A549 (cell line): Measurements from ENCODE around the gene MUC4. TPM values are rescaled to one million over a fixed set of nuclear protein-coding genes. Genes with fewer than 3 reads are reported as not detected.

ENCODE experiments used
- ATAC-seq, 2 experiments: fragments of 200-7000 bp in 1 of 2; fragments of >200 bp in 1 of 2; cut with Nextera tagmentation in 1 of 2; cut with Tn5 transposase in 1 of 2; 3 replicates each; pipeline versions ENCODE4 v1.8.0 to v1.9.1; 2018 to 2020; ENCODE audit warnings: mild to moderate bottlenecking in 1 of 2, moderate library complexity in 1 of 2
- CTCF ChIA-PET: fragments of 300-600 bp; sonication (Branson Sonifier 250); formaldehyde crosslinking; extraction: SDS; loops from one replicate; lab custom pipeline; 2021; ENCODE audit warnings: antibody characterized with exemption, inconsistent platforms; lab: Yijun Ruan, JAX
- POLR2A ChIA-PET: fragments of 350-600 bp; formaldehyde crosslinking; extraction: SDS; loops from one replicate; lab custom pipeline; 2021; ENCODE audit warnings: antibody characterized with exemption, inconsistent platforms; lab: Yijun Ruan, JAX
- DNase-seq, 2 experiments: peaks; one replicate each; pipeline versions ENCODE4 v3.0.0 to v3.0.0-alpha.2; 2011 to 2016; ENCODE audit warnings: low read depth in 1 of 2, low spot score in 1 of 2
- FAIRE-seq: peaks from 2 replicates; lab custom pipeline; 2011; peaks lifted over from hg19 to GRCh38; lab: Jason Lieb, UNC
- H3K27ac ChIP-seq, 2 experiments: fragments of >200 bp; sonication (Bioruptor Twin); formaldehyde crosslinking; 3 replicates each; pipeline ENCODE4 v1.5.1; 2016 to 2017
- H3K4me1 ChIP-seq: fragments of >200 bp; sonication (Bioruptor Twin); formaldehyde crosslinking; 3 replicates; pipeline ENCODE4 v1.6.1; 2016
- H3K4me2 ChIP-seq: fragments of >200 bp; sonication (Bioruptor Twin); formaldehyde crosslinking; 3 replicates; pipeline ENCODE4 v1.6.1; 2016
- H3K4me3 ChIP-seq: fragments of >200 bp; sonication (Bioruptor Twin); formaldehyde crosslinking; 3 replicates; pipeline ENCODE4 v1.5.1; 2016
- H3K9me3 ChIP-seq: fragments of >200 bp; sonication (Bioruptor Twin); formaldehyde crosslinking; 3 replicates; pipeline ENCODE4 v1.6.1; 2016
- BHLHE40 ChIP-seq: IDR thresholded peaks from 2 replicates; pipeline ENCODE4 v1.6.1; 2012; ENCODE audit warnings: low read depth, low read length, inconsistent platforms
- CBX2 ChIP-seq: fragments of 200-600 bp; sonication (generic); IDR thresholded peaks from 2 replicates; pipeline ENCODE4 v1.6.1; 2016; ENCODE audit warnings: low read depth, mild to moderate bottlenecking, borderline replicate concordance
- CEBPB ChIP-seq, 2 experiments: fragments of >200 bp in 1 of 2; sonication (Bioruptor Twin) in 1 of 2; formaldehyde crosslinking in 1 of 2; IDR thresholded peaks; 2 replicates each; pipeline ENCODE4 v1.6.1; 2012 to 2016
- CHD4 ChIP-seq: fragments of 200-600 bp; sonication (generic); IDR thresholded peaks from 2 replicates; pipeline ENCODE4 v1.6.1; 2016; ENCODE audit warnings: antibody characterized with exemption, mild to moderate bottlenecking, borderline replicate concordance
- FOSL2 ChIP-seq, 2 experiments: fragments of 450-650 bp in 1 of 2; fragments of >200 bp in 1 of 2; sonication (Bioruptor Twin) in 1 of 2; formaldehyde crosslinking; IDR thresholded peaks; 2 replicates each; pipeline versions ENCODE4 v1.5.0 to v1.6.1; 2016 to 2020; ENCODE audit warnings: mild to moderate bottlenecking in 1 of 2, moderate library complexity in 1 of 2
- HDAC2 ChIP-seq: fragments of 200-600 bp; sonication (generic); IDR thresholded peaks from 2 replicates; pipeline ENCODE4 v1.6.1; 2016
- HOXA7 ChIP-seq: fragments of 250-450 bp; sonication (Bioruptor Pico); IDR thresholded peaks from 2 replicates; pipeline ENCODE4 v1.5.0; 2020; ENCODE audit warnings: mild to moderate bottlenecking, moderate library complexity
- HOXB13 ChIP-seq: fragments of 250-450 bp; sonication (Bioruptor Pico); IDR thresholded peaks from 2 replicates; pipeline ENCODE4 v1.5.0; 2020; ENCODE audit warnings: low read depth, mild to moderate bottlenecking, moderate library complexity
- JUN ChIP-seq, 2 experiments: fragments of >200 bp; sonication (Bioruptor Twin); formaldehyde crosslinking; IDR thresholded peaks; 2 replicates in 1 of 2; 3 replicates in 1 of 2; pipeline ENCODE4 v1.6.1; 2016 to 2017
- KDM1A ChIP-seq: fragments of 200-600 bp; sonication (generic); IDR thresholded peaks from 2 replicates; pipeline ENCODE4 v1.6.1; 2016; ENCODE audit warnings: low read depth, mild to moderate bottlenecking
- KDM5A ChIP-seq: fragments of 200-600 bp; sonication (generic); IDR thresholded peaks from 2 replicates; pipeline ENCODE4 v1.6.1; 2016; ENCODE audit warnings: antibody characterized with exemption, mild to moderate bottlenecking
- MAFK ChIP-seq: fragments of 450-650 bp; IDR thresholded peaks from 2 replicates; pipeline ENCODE4 v1.6.1; 2014; ENCODE audit not compliant: partially characterized antibody
- PHF8 ChIP-seq: fragments of 200-600 bp; sonication (generic); IDR thresholded peaks from 2 replicates; pipeline ENCODE4 v1.6.1; 2016; ENCODE audit warnings: low read depth, mild to moderate bottlenecking, antibody characterized with exemption, moderate library complexity, borderline replicate concordance
- POLR2A ChIP-seq: IDR thresholded peaks from 2 replicates; pipeline ENCODE4 v1.6.1; 2012; ENCODE audit warnings: mild to moderate bottlenecking, low read length
- POLR2AphosphoS2 ChIP-seq: conservative IDR thresholded peaks from 2 replicates; pipeline ENCODE4 v1.6.1; 2012; ENCODE audit warnings: low read length, improper control_type of control experiment, inconsistent platforms
- RFX5 ChIP-seq: fragments of 450-650 bp; IDR thresholded peaks from 2 replicates; pipeline ENCODE4 v1.7.1; 2014; ENCODE audit warnings: antibody characterized with exemption, mild to moderate bottlenecking, moderate library complexity
- SREBF2 ChIP-seq: fragments of 450-650 bp; IDR thresholded peaks from 2 replicates; pipeline ENCODE4 v1.6.1; 2014; ENCODE audit warnings: mild to moderate bottlenecking, moderate library complexity
- ZC3H11A ChIP-seq: fragments of 450-650 bp; IDR thresholded peaks from 2 replicates; pipeline ENCODE4 v1.6.1; 2014; ENCODE audit warnings: antibody characterized with exemption, mild to moderate bottlenecking
- WGBS: methylation state at CpG from one replicate; pipeline ENCODE4 v1.1.6; 2017; ENCODE audit errors: missing lambda C conversion rate; 5-methylcytosine and 5-hydroxymethylcytosine counted together
- polyA plus RNA-seq, 4 experiments: library from polyadenylated mRNA; depleted of rRNA in 3 of 4; stranded (reverse); fragments of >200 nt; fragmentation: RNase III in 1 of 4; extraction: RNeasy Plus Mini Kit Qiagen cat#74134 plus additional on column Dnase treatment in 1 of 4; gene quantifications; 2 replicates in 3 of 4; 3 replicates in 1 of 4; pipeline ENCODE4 v1.2.3, GENCODE V29; 2011 to 2017
- TF ChIP-seq, protein P1 (sequence below): fragments of >200 bp; sonication (Bioruptor Twin); formaldehyde crosslinking; IDR thresholded peaks from 2 replicates; pipeline ENCODE4 v1.6.1; 2016
- TF ChIP-seq, protein P2 (sequence below): fragments of >200 bp; sonication (Bioruptor Twin); formaldehyde crosslinking; IDR thresholded peaks from 3 replicates; pipeline ENCODE4 v1.5.1; 2016
- TF ChIP-seq, protein P3 (sequence below): fragments of 200-600 bp; sonication (generic); IDR thresholded peaks from 2 replicates; pipeline ENCODE4 v1.6.1; 2016; ENCODE audit warnings: antibody characterized with exemption, mild to moderate bottlenecking, moderate library complexity
- TF ChIP-seq, protein P4 (sequence below): fragments of 250-450 bp; sonication (Bioruptor Pico); IDR thresholded peaks from 2 replicates; pipeline ENCODE4 v1.5.0; 2021; ENCODE audit warnings: mild to moderate bottlenecking, moderate library complexity, borderline replicate concordance
- TF ChIP-seq, protein P5 (sequence below): fragments of >200 bp; sonication (Bioruptor Twin); formaldehyde crosslinking; IDR thresholded peaks from 3 replicates; pipeline ENCODE4 v1.6.1; 2016
- TF ChIP-seq, protein P6 (sequence below): IDR thresholded peaks from 2 replicates; pipeline ENCODE4 v1.6.1; 2012

MUC4 gene
- polyA plus RNA-seq, 2 of the 4 experiments (the other 2 are of a cell fraction): 0.04 TPM; not detected in 1

DNA sequence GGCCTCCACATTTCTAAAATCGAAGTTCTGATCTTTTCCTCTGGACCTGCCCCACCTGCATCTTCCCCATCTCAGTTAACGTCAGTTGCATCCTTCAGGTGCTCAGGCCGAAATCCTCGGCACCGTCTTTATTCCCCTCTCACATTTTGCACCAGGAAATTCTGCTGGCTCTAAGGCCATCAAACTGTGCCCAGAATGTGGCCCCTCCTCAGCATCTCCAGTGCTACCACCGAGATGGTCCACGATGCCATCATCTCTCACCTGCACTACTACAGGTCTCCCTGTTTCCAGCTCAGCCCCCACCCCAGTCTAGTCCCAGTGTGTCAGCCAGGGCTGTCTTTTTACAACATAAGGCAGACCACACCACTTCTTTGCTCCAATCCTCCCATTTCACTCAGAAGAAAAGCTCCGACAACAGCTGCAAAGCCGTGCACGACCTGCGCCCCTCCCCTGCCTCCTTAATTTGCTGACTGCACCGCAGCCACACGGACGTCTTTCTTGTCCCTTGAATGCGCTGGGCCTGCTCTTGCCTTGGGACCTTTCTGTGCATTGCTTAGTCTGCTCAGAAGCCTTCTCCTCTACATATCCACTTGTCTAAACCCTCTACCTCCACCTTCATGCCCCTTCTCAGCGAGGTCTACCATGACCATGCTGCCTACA lies 76.6 kb downstream of the MUC4 start:
- Histone ChIP-seq H3K9me3 (no peaks in the 10 kb centered on the region), H3K4me2 (no peak overlapping the region)
- no peak for DNase-seq
- WGBS: 67% methylated on average over 16 of the region's 16 CpGs
- TF ChIP-seq KDM5A (no peak), HOXB13 (CRISPR knock-in tag) (no peak), CEBPB (IDR thresholded peaks at IDR 0.05) (no peak), POLR2AphosphoS2 (no peak), PHF8 (no peak), POLR2A (no peak), MAFK (no peak)
- TF ChIP-seq, protein P1, sequence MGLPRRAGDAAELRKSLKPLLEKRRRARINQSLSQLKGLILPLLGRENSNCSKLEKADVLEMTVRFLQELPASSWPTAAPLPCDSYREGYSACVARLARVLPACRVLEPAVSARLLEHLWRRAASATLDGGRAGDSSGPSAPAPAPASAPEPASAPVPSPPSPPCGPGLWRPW: no peak
- TF ChIP-seq, protein P2, sequence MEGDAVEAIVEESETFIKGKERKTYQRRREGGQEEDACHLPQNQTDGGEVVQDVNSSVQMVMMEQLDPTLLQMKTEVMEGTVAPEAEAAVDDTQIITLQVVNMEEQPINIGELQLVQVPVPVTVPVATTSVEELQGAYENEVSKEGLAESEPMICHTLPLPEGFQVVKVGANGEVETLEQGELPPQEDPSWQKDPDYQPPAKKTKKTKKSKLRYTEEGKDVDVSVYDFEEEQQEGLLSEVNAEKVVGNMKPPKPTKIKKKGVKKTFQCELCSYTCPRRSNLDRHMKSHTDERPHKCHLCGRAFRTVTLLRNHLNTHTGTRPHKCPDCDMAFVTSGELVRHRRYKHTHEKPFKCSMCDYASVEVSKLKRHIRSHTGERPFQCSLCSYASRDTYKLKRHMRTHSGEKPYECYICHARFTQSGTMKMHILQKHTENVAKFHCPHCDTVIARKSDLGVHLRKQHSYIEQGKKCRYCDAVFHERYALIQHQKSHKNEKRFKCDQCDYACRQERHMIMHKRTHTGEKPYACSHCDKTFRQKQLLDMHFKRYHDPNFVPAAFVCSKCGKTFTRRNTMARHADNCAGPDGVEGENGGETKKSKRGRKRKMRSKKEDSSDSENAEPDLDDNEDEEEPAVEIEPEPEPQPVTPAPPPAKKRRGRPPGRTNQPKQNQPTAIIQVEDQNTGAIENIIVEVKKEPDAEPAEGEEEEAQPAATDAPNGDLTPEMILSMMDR: no peak
- TF ChIP-seq, protein P3, sequence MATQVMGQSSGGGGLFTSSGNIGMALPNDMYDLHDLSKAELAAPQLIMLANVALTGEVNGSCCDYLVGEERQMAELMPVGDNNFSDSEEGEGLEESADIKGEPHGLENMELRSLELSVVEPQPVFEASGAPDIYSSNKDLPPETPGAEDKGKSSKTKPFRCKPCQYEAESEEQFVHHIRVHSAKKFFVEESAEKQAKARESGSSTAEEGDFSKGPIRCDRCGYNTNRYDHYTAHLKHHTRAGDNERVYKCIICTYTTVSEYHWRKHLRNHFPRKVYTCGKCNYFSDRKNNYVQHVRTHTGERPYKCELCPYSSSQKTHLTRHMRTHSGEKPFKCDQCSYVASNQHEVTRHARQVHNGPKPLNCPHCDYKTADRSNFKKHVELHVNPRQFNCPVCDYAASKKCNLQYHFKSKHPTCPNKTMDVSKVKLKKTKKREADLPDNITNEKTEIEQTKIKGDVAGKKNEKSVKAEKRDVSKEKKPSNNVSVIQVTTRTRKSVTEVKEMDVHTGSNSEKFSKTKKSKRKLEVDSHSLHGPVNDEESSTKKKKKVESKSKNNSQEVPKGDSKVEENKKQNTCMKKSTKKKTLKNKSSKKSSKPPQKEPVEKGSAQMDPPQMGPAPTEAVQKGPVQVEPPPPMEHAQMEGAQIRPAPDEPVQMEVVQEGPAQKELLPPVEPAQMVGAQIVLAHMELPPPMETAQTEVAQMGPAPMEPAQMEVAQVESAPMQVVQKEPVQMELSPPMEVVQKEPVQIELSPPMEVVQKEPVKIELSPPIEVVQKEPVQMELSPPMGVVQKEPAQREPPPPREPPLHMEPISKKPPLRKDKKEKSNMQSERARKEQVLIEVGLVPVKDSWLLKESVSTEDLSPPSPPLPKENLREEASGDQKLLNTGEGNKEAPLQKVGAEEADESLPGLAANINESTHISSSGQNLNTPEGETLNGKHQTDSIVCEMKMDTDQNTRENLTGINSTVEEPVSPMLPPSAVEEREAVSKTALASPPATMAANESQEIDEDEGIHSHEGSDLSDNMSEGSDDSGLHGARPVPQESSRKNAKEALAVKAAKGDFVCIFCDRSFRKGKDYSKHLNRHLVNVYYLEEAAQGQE: no peak
- TF ChIP-seq, all 56 proteins: peak for 0
- ChIA-PET CTCF (no interaction called here), POLR2A (no interaction called here)
- no peak overlapping the region for H3K4me3 ChIP-seq
- no peaks in the 10 kb centered on the region for H3K4me1 ChIP-seq
- H3K27ac ChIP-seq: no peak overlapping the region
- ATAC-seq (no peak; a peak in 1 of 6 replicates), FAIRE-seq (no peak)

DNA sequence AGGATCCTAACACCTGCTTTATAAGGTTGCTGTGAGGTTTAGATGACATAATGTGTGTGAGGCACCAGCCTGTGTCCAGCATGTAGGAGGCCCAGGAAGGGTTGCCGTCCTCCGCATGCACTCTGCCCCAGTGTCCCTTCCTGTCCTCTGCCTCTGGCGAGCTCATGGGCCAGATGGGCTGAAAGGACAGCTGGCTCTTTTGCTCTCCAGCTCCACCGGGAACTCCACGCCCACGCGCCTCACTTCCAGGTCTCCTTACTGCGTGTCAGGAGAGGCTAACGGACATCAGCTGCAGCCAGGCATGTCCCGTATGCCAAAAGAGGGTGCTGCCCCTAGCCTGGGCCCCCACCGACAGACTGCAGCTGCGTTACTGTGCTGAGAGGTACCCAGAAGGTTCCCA lies 78.8 kb downstream of the MUC4 start:
- CTCF ChIA-PET: interaction anchor here (1.1 kb wide), 1 partner anchor 15 kb away, joined by 3 read pairs; no protein-coding TSS in a partner anchor
- no peak for TF ChIP-seq FOSL2 (IDR thresholded peaks at IDR 0.05)
- no peak for TF ChIP-seq FOSL2 (CRISPR knock-in tag; IDR thresholded peaks at IDR 0.05)
- no peak for TF ChIP-seq KDM1A
- TF ChIP-seq CHD4: no peak
- no peak for TF ChIP-seq BHLHE40
- TF ChIP-seq ZC3H11A: no peak
- no peak for TF ChIP-seq HDAC2
- TF ChIP-seq, protein P4, sequence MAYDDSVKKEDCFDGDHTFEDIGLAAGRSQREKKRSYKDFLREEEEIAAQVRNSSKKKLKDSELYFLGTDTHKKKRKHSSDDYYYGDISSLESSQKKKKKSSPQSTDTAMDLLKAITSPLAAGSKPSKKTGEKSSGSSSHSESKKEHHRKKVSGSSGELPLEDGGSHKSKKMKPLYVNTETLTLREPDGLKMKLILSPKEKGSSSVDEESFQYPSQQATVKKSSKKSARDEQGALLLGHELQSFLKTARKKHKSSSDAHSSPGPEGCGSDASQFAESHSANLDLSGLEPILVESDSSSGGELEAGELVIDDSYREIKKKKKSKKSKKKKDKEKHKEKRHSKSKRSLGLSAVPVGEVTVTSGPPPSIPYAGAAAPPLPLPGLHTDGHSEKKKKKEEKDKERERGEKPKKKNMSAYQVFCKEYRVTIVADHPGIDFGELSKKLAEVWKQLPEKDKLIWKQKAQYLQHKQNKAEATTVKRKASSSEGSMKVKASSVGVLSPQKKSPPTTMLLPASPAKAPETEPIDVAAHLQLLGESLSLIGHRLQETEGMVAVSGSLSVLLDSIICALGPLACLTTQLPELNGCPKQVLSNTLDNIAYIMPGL: no peak
- TF ChIP-seq CBX2: no peak
- TF ChIP-seq POLR2AphosphoS2: no peak
- TF ChIP-seq SREBF2: no peak
- TF ChIP-seq KDM5A: no peak
- TF ChIP-seq, protein P5, sequence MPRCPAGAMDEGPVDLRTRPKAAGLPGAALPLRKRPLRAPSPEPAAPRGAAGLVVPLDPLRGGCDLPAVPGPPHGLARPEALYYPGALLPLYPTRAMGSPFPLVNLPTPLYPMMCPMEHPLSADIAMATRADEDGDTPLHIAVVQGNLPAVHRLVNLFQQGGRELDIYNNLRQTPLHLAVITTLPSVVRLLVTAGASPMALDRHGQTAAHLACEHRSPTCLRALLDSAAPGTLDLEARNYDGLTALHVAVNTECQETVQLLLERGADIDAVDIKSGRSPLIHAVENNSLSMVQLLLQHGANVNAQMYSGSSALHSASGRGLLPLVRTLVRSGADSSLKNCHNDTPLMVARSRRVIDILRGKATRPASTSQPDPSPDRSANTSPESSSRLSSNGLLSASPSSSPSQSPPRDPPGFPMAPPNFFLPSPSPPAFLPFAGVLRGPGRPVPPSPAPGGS: no peak
- TF ChIP-seq POLR2A: no peak
- TF ChIP-seq HOXA7 (CRISPR knock-in tag): no peak
- no peak for TF ChIP-seq RFX5
- no peak for TF ChIP-seq JUN (IDR thresholded peaks at IDR 0.05)
- TF ChIP-seq, protein P6, sequence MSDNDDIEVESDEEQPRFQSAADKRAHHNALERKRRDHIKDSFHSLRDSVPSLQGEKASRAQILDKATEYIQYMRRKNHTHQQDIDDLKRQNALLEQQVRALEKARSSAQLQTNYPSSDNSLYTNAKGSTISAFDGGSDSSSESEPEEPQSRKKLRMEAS: no peak
- Histone ChIP-seq H3K4me1 (no peaks in the 10 kb centered on the region), H3K4me3 (no peak overlapping the region), H3K27ac (no peak overlapping the region), H3K9me3 (no peaks in the 10 kb centered on the region), H3K4me2 (no peak overlapping the region)
- POLR2A ChIA-PET: no interaction called here
- no peak for DNase-seq
- 80% methylated on average over 2 of the region's 12 CpGs for WGBS
- FAIRE-seq: no peak
- ATAC-seq: no peak
